Loucy (cell line): ENCODE measurements around the gene HHIP.

Experiments
- CTCF ChIP-seq: fragments of 200-600 bp; sonication (generic); conservative IDR thresholded peaks from 2 replicates; pipeline ENCODE4 v1.5.1; 2014; ENCODE audit warnings: mild to moderate bottlenecking, antibody characterized with exemption, low read length
- EZH2phosphoT487 ChIP-seq: fragments of 200-600 bp; IDR thresholded peaks from 2 replicates; pipeline ENCODE4 v1.6.1; 2018; ENCODE audit warnings: antibody characterized with exemption, mild to moderate bottlenecking, moderate library complexity, borderline replicate concordance

GRCh38 chr4:144645102-144645630, 790 bp upstream of the HHIP start:
- TF ChIP-seq CTCF: no peak
- no peak for TF ChIP-seq EZH2phosphoT487
